AG08395 (cell line): Measurements from ENCODE around the gene MVB12B.

Experiments used
- DNase-seq: peaks from one replicate; pipeline ENCODE4 v3.0.0; 2012; ENCODE audit warnings: mixed read lengths, low spot score

The MVB12B gene

GRCh38 chr9:126363847-126364671 lies 37.4 kb downstream of the MVB12B start:
- no peak for DNase-seq

GRCh38 chr9:126365780-126366179 lies 39.2 kb downstream of the MVB12B start:
- DNase-seq: no peak

- peak; percentile 22 for DNase-seq
These were observed 39.9 kb downstream of the MVB12B start for GRCh38 chr9:126366366-126367011.

GRCh38 chr9:126367139-126367538 lies 40.5 kb downstream of the MVB12B start:
- DNase-seq: no peak

GRCh38 chr9:126367616-126368015 lies 41.0 kb downstream of the MVB12B start:
- DNase-seq: no peak

GRCh38 chr9:126368020-126368419 lies 41.4 kb downstream of the MVB12B start:
- DNase-seq: no peak

- DNase-seq: no peak
These were observed 44.6 kb downstream of the MVB12B start for GRCh38 chr9:126371007-126371870.

- DNase-seq: no peak
These were observed 46.1 kb downstream of the MVB12B start for GRCh38 chr9:126372716-126373115.

GRCh38 chr9:126373241-126373640 lies 46.6 kb downstream of the MVB12B start:
- peak; percentile 37 for DNase-seq

GRCh38 chr9:126374366-126374781 lies 47.7 kb downstream of the MVB12B start:
- no peak for DNase-seq

GRCh38 chr9:126375386-126375785 lies 48.8 kb downstream of the MVB12B start:
- no peak for DNase-seq

- no peak for DNase-seq
These were observed 49.9 kb downstream of the MVB12B start for GRCh38 chr9:126376311-126377175.

- no peak for DNase-seq
These were observed 50.5 kb downstream of the MVB12B start for GRCh38 chr9:126377176-126377509.

- DNase-seq: no peak
These were observed 50.9 kb downstream of the MVB12B start for GRCh38 chr9:126377536-126377935.

- no peak for DNase-seq
These were observed 52.1 kb downstream of the MVB12B start for GRCh38 chr9:126378761-126379160.

GRCh38 chr9:126379661-126380360 lies 53.2 kb downstream of the MVB12B start:
- peak; percentile 12 for DNase-seq

- no peak for DNase-seq
These were observed 53.8 kb downstream of the MVB12B start for GRCh38 chr9:126380447-126380846.

GRCh38 chr9:126381195-126381594 lies 54.6 kb downstream of the MVB12B start:
- no peak for DNase-seq

- DNase-seq: no peak
These were observed 56.9 kb downstream of the MVB12B start for GRCh38 chr9:126383406-126384046.

GRCh38 chr9:126384926-126385325 lies 58.3 kb downstream of the MVB12B start:
- DNase-seq: no peak

- peak; percentile 28 for DNase-seq
These were observed 59.5 kb downstream of the MVB12B start for GRCh38 chr9:126386088-126386487.
